Naive B cell (primary cell): ENCODE measurements around the gene HPCAL1. TPM values are rescaled to one million over a fixed set of nuclear protein-coding genes. Genes with fewer than 3 reads are reported as not detected.

ENCODE experiments used
- ATAC-seq, 2 donors: fragments of 150-1000 bp; cut with Tn5 transposase; 2 replicates each; pipeline ENCODE4 v1.10.0; 2021; ENCODE audit warnings: low read depth in 2 of 2, mild to moderate bottlenecking in 2 of 2, moderate library complexity in 2 of 2
- DNase-seq: peaks from one replicate; pipeline ENCODE4 v3.0.0; 2022
- H3K27ac Mint-ChIP-seq, 6 donors: one replicate each; pipeline ENCODE4 v1.8.0; 2020 to 2022; ENCODE audit warnings: mild to moderate bottlenecking in 6 of 6, mixed read lengths in 6 of 6, moderate library complexity in 5 of 6, inconsistent platforms in 2 of 6
- H3K27me3 Mint-ChIP-seq, 3 donors: one replicate each; pipeline ENCODE4 v1.8.0; 2021 to 2022; ENCODE audit warnings: mixed read lengths in 3 of 3, mild to moderate bottlenecking in 1 of 3
- H3K36me3 Mint-ChIP-seq, 2 donors: one replicate each; pipeline ENCODE4 v1.8.0; 2020 to 2022; ENCODE audit warnings: mixed read lengths in 2 of 2, inconsistent platforms in 1 of 2, mild to moderate bottlenecking in 1 of 2
- H3K4me1 Mint-ChIP-seq, 3 donors: one replicate each; pipeline ENCODE4 v1.8.0; 2020 to 2022; ENCODE audit warnings: mixed read lengths in 3 of 3, inconsistent platforms in 1 of 3, mild to moderate bottlenecking in 1 of 3, moderate library complexity in 1 of 3
- H3K4me3 Mint-ChIP-seq, 8 donors: one replicate each; pipeline ENCODE4 v1.8.0; 2020 to 2022; ENCODE audit warnings: mild to moderate bottlenecking in 8 of 8, mixed read lengths in 8 of 8, moderate library complexity in 8 of 8, inconsistent platforms in 2 of 8
- H3K9me3 Mint-ChIP-seq, 7 donors: one replicate each; pipeline ENCODE4 v1.8.0; 2020 to 2022; ENCODE audit warnings: mixed read lengths in 7 of 7, mild to moderate bottlenecking in 5 of 7, inconsistent platforms in 2 of 7, moderate library complexity in 1 of 7
- polyA plus RNA-seq, 6 donors: library from polyadenylated mRNA; unstranded; fragments of 300-500 nt; fragmentation: Illumina TruSeq; gene quantifications; one replicate each; pipeline ENCODE4 v1.2.3, GENCODE V29; 2021; ENCODE audit warnings: low read depth in 6 of 6

Gene HPCAL1
- polyA plus RNA-seq, 6 donors from 2014 or later = 49.1 to 92.1 (median 66.7) TPM

GRCh38 chr2:10304458-10305253, 2.0 kb downstream of the HPCAL1 start:
- no peak for DNase-seq
- H3K9me3 Mint-ChIP-seq = no peaks in the 10 kb centered on the region
- no peak for ATAC-seq
- H3K27me3 Mint-ChIP-seq = no peaks in the 10 kb centered on the region
- no peaks in the 10 kb centered on the region for H3K36me3 Mint-ChIP-seq
- H3K4me3 Mint-ChIP-seq = peak overlapping the region; percentile 90 to 97 (median 94)
- H3K27ac Mint-ChIP-seq = peak overlapping the region in 4 of 6 donors; percentile 70 to 95 (median 85)
- H3K4me1 Mint-ChIP-seq = peaks cover 40 to 61% (median 60%) of the 10 kb centered on the region in 3 donors

- Mint-ChIP-seq H3K27ac (peak overlapping the region in 1 of 6 donors; percentile 59), H3K4me3 (peak overlapping the region; percentile 71 to 97 (median 92)), H3K4me1 (peaks cover 46 to 66% (median 66%) of the 10 kb centered on the region in 3 donors), H3K36me3 (no peaks in the 10 kb centered on the region), H3K9me3 (no peaks in the 10 kb centered on the region), H3K27me3 (no peaks in the 10 kb centered on the region)
- ATAC-seq (no peak), DNase-seq (no peak)
Observed at GRCh38 chr2:10305254-10305635, 2.5 kb downstream of the HPCAL1 start.

- ATAC-seq = no peak
- Mint-ChIP-seq H3K4me3 (peak overlapping the region; percentile 71 to 97 (median 92)), H3K27ac (peak overlapping the region in 2 of 6 donors; percentile 30 to 59)
Observed at GRCh38 chr2:10305715-10306114, 3.0 kb downstream of the HPCAL1 start.

GRCh38 chr2:10306901-10307463, 4.3 kb downstream of the HPCAL1 start:
- Mint-ChIP-seq H3K4me1 (peaks cover 39 to 65% (median 60%) of the 10 kb centered on the region in 3 donors), H3K27me3 (no peaks in the 10 kb centered on the region), H3K4me3 (peak overlapping the region in 2 of 8 donors; percentile 50 to 97), H3K9me3 (no peaks in the 10 kb centered on the region), H3K36me3 (no peaks in the 10 kb centered on the region), H3K27ac (peak overlapping the region in 2 of 6 donors; percentile 37 to 80)
- DNase-seq (no peak), ATAC-seq (no peak)

More at GRCh38 chr2:10305715-10306114, 3.0 kb downstream of the HPCAL1 start:
- Mint-ChIP-seq H3K9me3 (no peaks in the 10 kb centered on the region), H3K4me1 (peaks cover 46 to 69% (median 67%) of the 10 kb centered on the region in 3 donors), H3K36me3 (no peaks in the 10 kb centered on the region), H3K27me3 (no peaks in the 10 kb centered on the region)
- no peak for DNase-seq

GRCh38 chr2:10307561-10308156, 5.0 kb downstream of the HPCAL1 start:
- Mint-ChIP-seq H3K9me3 (no peaks in the 10 kb centered on the region), H3K4me3 (peak overlapping the region in 4 of 8 donors; percentile 10 to 97 (median 58)), H3K27me3 (no peaks in the 10 kb centered on the region), H3K27ac (peak overlapping the region in 1 of 6 donors; percentile 2), H3K36me3 (no peaks in the 10 kb centered on the region), H3K4me1 (peaks cover 39 to 63% (median 60%) of the 10 kb centered on the region in 3 donors)
- ATAC-seq (no peak), DNase-seq (no peak)

- peaks cover 33 to 60% (median 56%) of the 10 kb centered on the region in 3 donors for H3K4me1 Mint-ChIP-seq
- H3K36me3 Mint-ChIP-seq = no peaks in the 10 kb centered on the region
- DNase-seq (no peak), ATAC-seq (no peak)
- H3K27me3 Mint-ChIP-seq = no peaks in the 10 kb centered on the region
- H3K27ac Mint-ChIP-seq = no peak overlapping the region
- H3K4me3 Mint-ChIP-seq = no peak overlapping the region
- H3K9me3 Mint-ChIP-seq = no peaks in the 10 kb centered on the region
Observed at GRCh38 chr2:10308866-10309265, 6.2 kb downstream of the HPCAL1 start.

- peaks cover 36 to 62% (median 58%) of the 10 kb centered on the region in 3 donors for H3K4me1 Mint-ChIP-seq
- no peak for ATAC-seq
- H3K4me3 Mint-ChIP-seq = no peak overlapping the region
Observed at GRCh38 chr2:10309286-10309685, 6.6 kb downstream of the HPCAL1 start.

GRCh38 chr2:10310309-10310888, 7.7 kb downstream of the HPCAL1 start:
- no peak for DNase-seq
- Mint-ChIP-seq H3K9me3 (no peaks in the 10 kb centered on the region), H3K27ac (no peak overlapping the region), H3K4me1 (peaks cover 34 to 61% (median 52%) of the 10 kb centered on the region in 3 donors), H3K27me3 (no peaks in the 10 kb centered on the region), H3K36me3 (no peaks in the 10 kb centered on the region), H3K4me3 (no peak overlapping the region)
- ATAC-seq = no peak

More at GRCh38 chr2:10309286-10309685, 6.6 kb downstream of the HPCAL1 start:
- Mint-ChIP-seq H3K9me3 (no peaks in the 10 kb centered on the region), H3K36me3 (no peaks in the 10 kb centered on the region), H3K27ac (peak overlapping the region in 1 of 6 donors; percentile 36), H3K27me3 (no peaks in the 10 kb centered on the region)
- no peak for DNase-seq

GRCh38 chr2:10311736-10312135, 9.0 kb downstream of the HPCAL1 start:
- DNase-seq (no peak), ATAC-seq (no peak)
- Mint-ChIP-seq H3K27ac (no peak overlapping the region), H3K4me1 (peaks cover 33 to 52% (median 48%) of the 10 kb centered on the region in 3 donors), H3K27me3 (no peaks in the 10 kb centered on the region), H3K36me3 (no peaks in the 10 kb centered on the region), H3K4me3 (no peak overlapping the region), H3K9me3 (no peaks in the 10 kb centered on the region)

- Mint-ChIP-seq H3K4me1 (peaks cover 28 to 46% (median 44%) of the 10 kb centered on the region in 3 donors), H3K4me3 (no peak overlapping the region), H3K9me3 (no peaks in the 10 kb centered on the region), H3K27ac (no peak overlapping the region), H3K36me3 (no peaks in the 10 kb centered on the region), H3K27me3 (no peaks in the 10 kb centered on the region)
- ATAC-seq (no peak), DNase-seq (no peak)
Observed at GRCh38 chr2:10312437-10312957, 9.8 kb downstream of the HPCAL1 start.

GRCh38 chr2:10316336-10316735, 13.6 kb downstream of the HPCAL1 start:
- no peak for ATAC-seq
- DNase-seq = no peak
- Mint-ChIP-seq H3K9me3 (no peaks in the 10 kb centered on the region), H3K27me3 (no peaks in the 10 kb centered on the region), H3K36me3 (peaks cover 0 to 5% of the 10 kb centered on the region in 2 donors), H3K27ac (peak overlapping the region in 1 of 6 donors; percentile 58), H3K4me3 (no peak overlapping the region), H3K4me1 (peaks cover 26 to 41% (median 33%) of the 10 kb centered on the region in 3 donors)

GRCh38 chr2:10316860-10317259, 14.2 kb downstream of the HPCAL1 start:
- H3K36me3 Mint-ChIP-seq = peaks cover 0 to 5% of the 10 kb centered on the region in 2 donors
- ATAC-seq (no peak), DNase-seq (no peak)
- no peaks in the 10 kb centered on the region for H3K9me3 Mint-ChIP-seq
- peak overlapping the region in 2 of 6 donors; percentile 6 to 36 for H3K27ac Mint-ChIP-seq
- H3K4me3 Mint-ChIP-seq = no peak overlapping the region
- H3K4me1 Mint-ChIP-seq = peaks cover 26 to 41% (median 33%) of the 10 kb centered on the region in 3 donors
- no peaks in the 10 kb centered on the region for H3K27me3 Mint-ChIP-seq

GRCh38 chr2:10317646-10318045, 14.9 kb downstream of the HPCAL1 start:
- no peak overlapping the region for H3K4me3 Mint-ChIP-seq
- peaks cover 26 to 44% (median 33%) of the 10 kb centered on the region in 3 donors for H3K4me1 Mint-ChIP-seq
- H3K27ac Mint-ChIP-seq = peak overlapping the region in 2 of 6 donors; percentile 11 to 32
- H3K36me3 Mint-ChIP-seq = peaks cover 0 to 5% of the 10 kb centered on the region in 2 donors
- H3K27me3 Mint-ChIP-seq = no peaks in the 10 kb centered on the region
- ATAC-seq (no peak), DNase-seq (no peak)
- peaks cover 0 to 2% (median 0%) of the 10 kb centered on the region in 7 donors for H3K9me3 Mint-ChIP-seq
